Heart right ventricle (tissue), 16 donors: ENCODE results near the gene MIF. TPM values are rescaled to one million over a fixed set of nuclear protein-coding genes. Genes with fewer than 3 reads are reported as not detected.

Source experiments
- ATAC-seq, 8 donors: fragments of 200-7000 bp; cut with Tn5 transposase; one replicate each; pipeline ENCODE4 v1.9.1; 2020; ENCODE audit warnings: mild to moderate bottlenecking in 8 of 8, moderate library complexity in 8 of 8, moderate number of reproducible peaks in 1 of 8
- DNase-seq, 2 donors: peaks; one replicate each; pipeline ENCODE4 v3.0.0-alpha.2; 2020
- H3K27ac ChIP-seq, 10 donors: fragments of 200-600 bp; sonication (generic) in 2 of 10; one replicate each; pipeline versions ENCODE4 v1.5.0 to v1.8.0; 2020 to 2022; ENCODE audit warnings: mild to moderate bottlenecking in 3 of 10
- H3K27me3 ChIP-seq, 7 donors: fragments of 200-600 bp; one replicate each; pipeline ENCODE4 v1.8.0; 2021 to 2022; ENCODE audit warnings: mild to moderate bottlenecking in 2 of 7
- H3K36me3 ChIP-seq, 9 donors: fragments of 200-600 bp; sonication (generic) in 1 of 9; one replicate each; pipeline versions ENCODE4 v1.5.0 to v1.8.0; 2020 to 2022; ENCODE audit warnings: mild to moderate bottlenecking in 2 of 9
- H3K4me1 ChIP-seq, 9 donors: fragments of 200-600 bp; sonication (generic) in 1 of 9; one replicate each; pipeline versions ENCODE4 v1.5.0 to v1.8.0; 2020 to 2022; ENCODE audit warnings: mild to moderate bottlenecking in 4 of 9
- H3K4me3 ChIP-seq, 10 donors: fragments of 200-600 bp; sonication (generic) in 2 of 10; one replicate each; pipeline versions ENCODE4 v1.5.0 to v1.8.0; 2020 to 2022; ENCODE audit warnings: mild to moderate bottlenecking in 7 of 10, moderate library complexity in 2 of 10
- H3K9me3 ChIP-seq, 11 donors: fragments of 200-600 bp in 10 of 11; sonication (generic) in 2 of 11; one replicate each; pipeline versions ENCODE4 v1.5.0 to v1.8.0; 2013 to 2022; ENCODE audit warnings: mild to moderate bottlenecking in 2 of 11, control low read depth in 1 of 11, moderate library complexity in 1 of 11
- CTCF ChIP-seq, 9 donors: fragments of 200-600 bp; sonication (generic) in 2 of 9; IDR thresholded peaks; one replicate each; pipeline versions ENCODE4 v1.5.0 to v1.8.0; 2021 to 2022; ENCODE audit warnings: antibody characterized with exemption in 9 of 9, mild to moderate bottlenecking in 5 of 9, moderate library complexity in 1 of 9
- WGBS, 2 donors: extraction: QIAGEN DNeasy Blood & Tissue Kit; methylation state at CpG; one replicate each; pipeline ENCODE4 v1.1.7; 2013; ENCODE audit warnings: inconsistent platforms in 1 of 2; 5-methylcytosine and 5-hydroxymethylcytosine counted together
- intact Hi-C, 10 donors: fragments of 100-400 bp; cut with DNase I; formaldehyde crosslinking; loops; one replicate each; pipeline versions ENCODE4 v1.11.1 to v1.14.2; 2022
- long read RNA-seq, 3 donors: library from polyadenylated mRNA; unstranded; transcript quantifications; one replicate each; pipeline ENCODE4 v2.0.0, GENCODE V29; 2020 to 2021
- polyA plus RNA-seq, 2 donors: library from polyadenylated mRNA; stranded (reverse); fragments of 200-250 nt; gene quantifications; one replicate each; pipeline ENCODE4 v1.2.3, GENCODE V29; 2013
- total RNA-seq, 10 donors: library from RNA; stranded (reverse); fragmentation: NEBNext Ultra II Directional in 3 of 10; extraction: Animal tissue kit (Norgen Biotek cat#: 25700) in 3 of 10; gene quantifications; one replicate each; pipeline versions ENCODE4 v1.2.1 to v1.2.4, GENCODE V29; 2021 to 2023
- donor health status: Arrhythmogenic right ventricular cardiomyopathy.
- donor health status: ischemic (EF 13 %, LVEDD 7.1; RV severe dilation, severe dysfunction).
- donor health status: healthy with polysubstance abuse.
- donor health status: DM: no; HTN: yes; CAD: no.
- donor health status: DM: no; HTN: no; CAD: no.
- donor health status: ischemic (EF 25% LVEDD 6.9; RV normal size, moderate dysfunction).
- donor health status: ischemic (EF 25% LVEDD 5.7; RV mildly dilated, moderate dysfunction).
- donor health status: healthy.
- donor health status: DM: yes; HTN: yes; CAD: no.
- donor health status: Ischemic cardiomyopathy.
- donor health status: ischemic (EF 35%, LVEDD 5.7; RV mildly dilated, moderate dysfunction).
- donor health status: nonischemic (EF 11% LVEDD 7.7; RV severe dilation, severe dysfunction).
- donor health status: DM: yes; HTN: yes; CAD: no.
- donor health status: PGD.
- donor health status: ischemic (EF 29% LVEDD 5.4; RV normal size, mild dysfunction).
- donor health status: nonischemic (EF 23%, LVEDD 6.1; RV moderate dilation, normal function).

Gene MIF
- total RNA-seq: 100 to 1,000 TPM; 135 to 457 (median 225) TPM
- polyA plus RNA-seq: 100 to 1,000 TPM; 474 to 634 TPM
- long read RNA-seq, donor 1, transcript MIF-201 (3 exons, 939 nt): major isoform, 74 of 79 reads
- long read RNA-seq, donor 1, partial matches to known transcripts: 0 of 79 reads
- long read RNA-seq, donor 1, other reads (novel, unspliced or antisense): 1 of 79 reads
- long read RNA-seq, donor 2, transcript MIF-201 (3 exons, 939 nt): major isoform, 110 of 112 reads
- long read RNA-seq, donor 2, partial matches to known transcripts: 0 of 112 reads
- long read RNA-seq, donor 2, other reads (novel, unspliced or antisense): 0 of 112 reads
- long read RNA-seq, donor 3, transcript MIF-201 (3 exons, 939 nt): major isoform, 11 of 11 reads
- long read RNA-seq, donor 3, partial matches to known transcripts: 0 of 11 reads
- long read RNA-seq, donor 3, other reads (novel, unspliced or antisense): 0 of 11 reads

DNA sequence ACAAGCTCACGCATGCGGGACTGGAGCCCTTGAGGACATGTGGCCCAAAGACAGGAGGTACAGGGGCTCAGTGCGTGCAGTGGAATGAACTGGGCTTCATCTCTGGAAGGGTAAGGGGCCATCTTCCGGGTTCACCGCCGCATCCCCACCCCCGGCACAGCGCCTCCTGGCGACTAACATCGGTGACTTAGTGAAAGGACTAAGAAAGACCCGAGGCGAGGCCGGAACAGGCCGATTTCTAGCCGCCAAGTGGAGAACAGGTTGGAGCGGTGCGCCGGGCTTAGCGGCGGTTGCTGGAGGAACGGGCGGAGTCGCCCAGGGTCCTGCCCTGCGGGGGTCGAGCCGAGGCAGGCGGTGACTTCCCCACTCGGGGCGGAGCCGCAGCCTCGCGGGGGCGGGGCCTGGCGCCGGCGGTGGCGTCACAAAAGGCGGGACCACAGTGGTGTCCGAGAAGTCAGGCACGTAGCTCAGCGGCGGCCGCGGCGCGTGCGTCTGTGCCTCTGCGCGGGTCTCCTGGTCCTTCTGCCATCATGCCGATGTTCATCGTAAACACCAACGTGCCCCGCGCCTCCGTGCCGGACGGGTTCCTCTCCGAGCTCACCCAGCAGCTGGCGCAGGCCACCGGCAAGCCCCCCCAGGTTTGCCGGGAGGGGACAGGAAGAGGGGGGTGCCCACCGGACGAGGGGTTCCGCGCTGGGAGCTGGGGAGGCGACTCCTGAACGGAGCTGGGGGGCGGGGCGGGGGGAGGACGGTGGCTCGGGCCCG, at the start of gene MIF:
MIF (plus strand) TSS at position 439 of the 765 bp plus-strand sequence; CDS start at position 531, 92 bp downstream.
- Histone ChIP-seq H3K4me1 (peaks cover 7 to 42% (median 25%) of the 10 kb centered on the region in 9 donors), H3K36me3 (peaks cover 0 to 24% (median 5%) of the 10 kb centered on the region in 9 donors), H3K27me3 (no peaks in the 10 kb centered on the region), H3K27ac (peak within 1 kb of the TSS; percentile 71 to 99 (median 92)), H3K9me3 (no peaks in the 10 kb centered on the region), H3K4me3 (peak within 1 kb of the TSS; percentile 49 to 88 (median 70))
- DNase-seq (peak; percentile 94 to 97), ATAC-seq (peak; percentile 91 to 98 (median 95))
- intact Hi-C loops: loop anchor here in 2 of 10 donors (1.0 to 5.0 kb wide), 2 partner anchors 19 to 37 kb away; partner anchors contain the start of gene SLC2A11 (in 1 of the 2)
- peak; percentile 33 to 83 (median 68) for TF ChIP-seq CTCF (IDR thresholded peaks at IDR 0.05)
- WGBS, 2 donors: 1 to 2% methylated on average over 66 to 72 of the region's 72 CpGs

DNA sequence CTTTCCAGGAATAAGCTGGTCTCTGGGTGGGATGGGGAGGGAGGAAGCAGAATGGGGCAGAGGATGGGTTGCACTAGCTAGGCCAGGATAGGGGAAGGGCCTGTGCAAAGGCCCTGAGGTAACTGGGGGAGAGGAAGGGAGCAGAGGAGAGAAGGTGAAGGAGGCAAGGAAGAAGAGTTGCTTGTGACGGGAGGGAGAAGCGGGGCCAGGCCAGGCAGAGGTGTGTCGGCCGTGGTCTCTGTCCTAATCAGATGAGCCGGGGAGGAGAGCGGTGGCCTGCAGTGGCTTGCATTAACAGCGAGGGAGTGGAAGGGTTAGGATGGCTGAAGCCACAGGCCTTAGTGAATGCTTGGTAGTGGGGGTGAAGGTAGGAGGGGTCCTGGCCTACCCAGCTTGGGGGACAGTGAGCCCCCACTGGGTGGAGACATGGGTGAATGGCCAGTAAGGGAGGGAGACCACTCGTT, 49.4 kb upstream of the MIF start:
- peak overlapping the region in 9 of 10 donors; percentile 28 to 84 (median 75) for H3K27ac ChIP-seq
- H3K4me3 ChIP-seq: no peak overlapping the region
- 78 to 80% methylated on average over 8 of the region's 8 CpGs for WGBS, 2 donors
- TF ChIP-seq CTCF (IDR thresholded peaks at IDR 0.05): no peak
- intact Hi-C loops: loop anchor here (5.0 to 10.0 kb wide), 8 partner anchors 57 to 307 kb away; partner anchors contain the start of genes CHCHD10 (in 7 of the 10), DRICH1 (in 1 of the 10), MMP11 (in 1 of the 10) and SMARCB1 (in 1 of the 10)
- H3K4me1 ChIP-seq: peaks cover 23 to 62% (median 45%) of the 10 kb centered on the region in 9 donors
- H3K36me3 ChIP-seq: no peaks in the 10 kb centered on the region
- H3K27me3 ChIP-seq: peaks cover 0 to 3% (median 0%) of the 10 kb centered on the region in 7 donors
- H3K9me3 ChIP-seq: no peaks in the 10 kb centered on the region
- DNase-seq: no peak
- ATAC-seq: no peak

DNA sequence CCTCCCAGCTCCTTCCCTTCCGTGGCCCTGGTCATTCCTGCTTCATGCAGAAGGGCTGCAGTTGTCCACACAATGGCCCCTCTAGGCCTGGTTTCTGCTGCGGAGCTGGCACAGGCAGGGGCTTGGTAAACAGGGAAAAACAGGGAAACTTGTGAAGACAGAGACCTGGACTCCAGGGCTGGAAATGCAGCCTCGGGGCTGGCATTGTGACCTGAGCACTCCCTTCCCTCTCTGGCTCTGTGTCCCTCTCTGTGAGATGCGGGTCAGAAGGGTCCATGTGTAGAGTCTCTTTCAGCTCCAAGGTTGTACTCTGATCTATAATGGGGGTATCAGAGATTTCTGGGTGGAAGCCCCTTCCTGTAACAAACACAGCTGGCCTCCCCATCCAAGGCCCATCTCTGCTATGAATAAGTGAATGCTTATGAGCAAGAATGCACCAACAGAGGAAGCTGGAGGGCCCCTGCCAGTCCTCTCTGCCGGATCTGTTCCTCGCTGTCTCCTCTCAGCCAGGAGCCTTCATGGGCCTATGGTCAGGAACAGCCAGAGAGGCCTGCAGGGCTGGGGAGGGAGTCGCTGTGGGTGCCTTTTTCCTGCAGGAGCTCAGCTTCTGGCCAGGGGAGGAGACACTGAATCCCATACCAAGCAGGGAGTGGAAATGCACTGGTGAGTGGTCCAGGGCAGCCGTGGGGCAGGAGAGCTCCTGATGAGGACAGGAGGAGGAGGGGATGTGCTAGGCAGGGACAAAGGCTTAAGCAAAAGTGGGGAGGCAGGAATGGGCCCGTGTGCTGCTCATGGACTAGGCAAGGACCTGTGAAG, 48.7 kb upstream of the MIF start:
- Histone ChIP-seq H3K4me1 (peaks cover 23 to 61% (median 43%) of the 10 kb centered on the region in 9 donors), H3K36me3 (no peaks in the 10 kb centered on the region), H3K9me3 (no peaks in the 10 kb centered on the region), H3K4me3 (no peak overlapping the region), H3K27ac (peak overlapping the region in 9 of 10 donors; percentile 12 to 84 (median 75)), H3K27me3 (peaks cover 0 to 9% (median 0%) of the 10 kb centered on the region in 7 donors)
- no peak for TF ChIP-seq CTCF (IDR thresholded peaks at IDR 0.05)
- WGBS, 2 donors: 65 to 66% methylated on average over 9 of the region's 9 CpGs
- DNase-seq (no peak), ATAC-seq (no peak)
- intact Hi-C loops: loop anchor here (5.0 to 10.0 kb wide), 6 partner anchors 73 to 308 kb away; partner anchors contain the start of genes CHCHD10 (in 7 of the 10), DRICH1 (in 1 of the 10) and MMP11 (in 1 of the 10)
